Measurements from ENCODE around the gene MAF.

Gene MAF

GRCh38 chr16:79589601-79590102, 10.9 kb downstream of the MAF start:
- DNase-seq (ENCODE audit: low read depth), result no peak

- DNase-seq (ENCODE audit: low read depth), result no peak
Observed at GRCh38 chr16:79587897-79588296, 12.6 kb downstream of the MAF start.

DNA sequence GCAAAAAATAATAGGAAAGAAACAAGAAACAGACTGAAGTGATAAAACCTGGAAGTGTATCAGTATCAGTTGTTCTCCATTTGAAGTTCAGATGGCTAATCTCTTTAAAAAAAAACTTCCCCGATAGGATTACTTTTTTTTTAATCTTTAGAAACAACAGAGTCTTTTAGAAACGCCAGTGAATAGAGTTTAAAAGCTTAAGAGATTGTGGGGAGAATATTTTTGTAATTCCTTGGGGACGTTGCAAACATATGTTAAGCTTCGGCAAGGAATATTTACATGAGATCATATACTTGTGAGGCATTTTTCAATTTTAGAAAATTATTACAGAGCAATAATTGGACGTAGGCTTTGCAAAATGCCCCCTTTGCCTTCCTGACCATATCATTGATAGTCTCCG, 13.2 kb downstream of the MAF start:
- DNase-seq (ENCODE audit: low read depth), result no peak

DNA sequence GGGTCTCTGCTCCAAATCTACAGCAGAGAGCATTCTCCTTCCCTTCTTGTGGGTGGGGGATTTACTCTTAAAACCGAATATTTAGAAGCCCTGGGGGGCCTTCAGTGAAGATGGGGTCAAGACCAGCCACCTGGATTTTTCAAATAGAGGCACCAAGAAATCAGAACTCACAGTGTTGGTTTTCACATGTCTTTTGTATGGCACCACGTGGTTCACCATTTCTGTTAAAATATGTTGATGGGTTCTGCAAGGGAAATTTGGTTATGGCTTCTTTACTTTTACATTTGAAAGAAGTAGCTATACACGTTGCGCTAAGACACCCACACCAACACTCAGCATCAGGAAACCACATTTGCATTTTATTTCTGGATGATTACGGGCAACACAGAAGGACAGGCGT, 17.7 kb downstream of the MAF start:
- no peak for DNase-seq (ENCODE audit: low read depth)

DNA sequence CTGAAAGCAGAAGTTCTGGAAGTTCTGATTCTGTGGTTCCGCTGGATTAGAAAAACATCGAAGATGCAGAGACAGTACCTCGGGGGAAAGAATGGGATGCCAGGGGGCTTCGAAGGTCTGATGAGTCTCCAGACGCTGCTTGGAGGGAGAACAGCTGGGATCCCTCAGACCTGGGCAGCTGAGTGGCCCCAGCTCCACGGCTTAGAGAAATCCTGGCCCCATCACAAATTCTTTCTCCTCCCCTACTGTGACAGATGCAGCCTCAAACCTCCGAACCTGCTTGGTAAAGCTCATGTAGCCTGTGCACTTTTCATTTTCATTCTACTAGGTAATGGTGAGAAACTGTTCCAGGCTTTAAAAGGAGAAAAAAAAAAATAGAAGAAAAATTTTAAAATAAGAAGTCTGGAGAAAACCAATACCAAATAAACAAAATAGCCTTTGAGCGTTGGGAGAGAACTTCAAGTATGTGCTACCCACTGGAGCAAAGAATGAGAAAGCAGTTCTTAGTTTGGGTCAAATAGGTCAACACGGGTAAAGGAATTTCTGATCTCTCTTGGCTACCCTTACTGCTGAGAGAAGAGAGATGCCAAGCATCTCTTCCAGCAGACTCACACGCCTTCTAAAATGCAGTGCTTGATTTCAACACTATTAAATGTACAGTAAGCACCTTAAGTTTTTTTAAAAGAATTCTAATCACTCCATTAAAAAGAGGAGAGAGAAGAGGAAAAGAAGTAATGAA, 19.9 kb downstream of the MAF start:
- DNase-seq (ENCODE audit: low read depth), result no peak

DNA sequence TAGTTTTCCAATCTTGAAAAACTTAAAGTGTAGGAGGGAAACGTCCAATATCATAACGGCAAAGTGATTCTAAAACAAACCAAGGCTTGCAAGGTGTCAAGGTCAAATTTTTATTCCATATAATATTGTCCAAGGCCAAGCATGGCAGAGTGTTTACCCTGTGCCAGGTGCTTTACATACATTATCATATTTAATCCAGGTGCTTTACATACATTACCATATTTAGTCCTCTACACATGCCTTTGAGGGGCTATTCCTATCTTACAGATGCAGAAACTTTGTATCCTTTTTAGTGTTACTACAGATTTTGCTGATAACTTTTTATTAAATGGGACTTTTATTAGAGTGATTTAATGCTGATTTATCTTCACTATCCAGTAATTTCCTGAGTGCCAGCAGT, 23.9 kb downstream of the MAF start:
- DNase-seq (ENCODE audit: low read depth), result no peak

- DNase-seq (ENCODE audit: low read depth), result no peak
Observed at GRCh38 chr16:79573884-79574283, 26.7 kb downstream of the MAF start.

DNA sequence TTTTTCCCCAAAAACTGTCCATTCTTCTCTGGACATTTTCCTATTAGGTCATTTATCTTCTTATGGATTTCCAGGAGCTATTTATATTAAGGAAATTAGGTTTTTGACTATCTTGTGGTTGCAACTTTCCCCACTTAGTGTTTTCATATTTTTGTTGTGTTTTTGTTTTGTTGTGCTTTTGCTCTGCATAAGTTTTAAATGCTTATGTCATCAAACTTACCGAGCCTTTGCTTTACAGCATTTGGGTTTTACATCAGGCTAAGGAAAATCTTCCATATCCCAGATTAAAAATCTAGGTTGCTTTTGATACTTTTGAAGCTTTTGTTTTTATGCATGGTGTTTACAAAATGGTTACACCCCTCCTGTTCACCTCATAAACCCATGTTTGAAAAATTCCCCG, 27.5 kb downstream of the MAF start:
- no peak for DNase-seq (ENCODE audit: low read depth)

GRCh38 chr16:79571903-79572535, 28.5 kb downstream of the MAF start:
- DNase-seq (ENCODE audit: low read depth), result no peak

DNA sequence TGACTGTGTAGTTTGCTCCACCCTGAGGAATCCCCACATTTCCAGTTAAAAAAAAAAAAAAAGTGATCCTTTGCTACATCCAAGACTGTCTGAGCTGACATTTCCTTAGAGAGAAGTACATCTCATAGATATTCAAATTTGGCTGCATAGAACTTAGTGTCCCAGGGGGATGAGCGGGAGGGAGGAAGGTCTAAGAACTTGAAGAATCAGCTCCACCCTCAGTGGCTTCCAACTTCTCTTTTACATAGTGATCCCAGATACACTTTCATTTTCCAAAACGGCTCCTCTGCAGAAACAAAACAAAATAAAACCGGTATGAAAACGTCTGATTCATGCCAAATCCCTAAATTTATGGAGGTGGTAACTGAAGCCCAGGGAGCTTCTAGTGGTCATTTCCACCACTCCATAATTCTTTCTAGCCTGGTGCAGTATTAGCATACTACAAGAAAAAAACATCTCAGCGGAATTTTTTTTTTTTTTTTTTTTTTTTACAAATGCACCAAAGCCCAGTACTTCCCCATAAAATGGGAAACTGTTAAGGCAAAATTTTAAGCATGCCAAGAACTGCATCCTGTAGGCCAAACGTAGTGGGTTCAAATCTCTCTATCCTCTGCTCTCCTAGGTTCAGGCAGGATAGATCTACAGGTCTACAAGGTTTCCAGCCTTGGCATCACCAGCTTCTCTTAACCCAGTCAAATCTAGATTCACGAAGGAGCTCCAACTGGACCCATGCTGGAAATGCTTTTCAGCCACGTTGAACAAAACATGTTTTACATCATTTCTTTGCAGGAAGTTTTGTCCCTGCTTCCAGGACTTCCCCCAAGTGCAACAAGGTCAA, 29.3 kb downstream of the MAF start:
- no peak for DNase-seq (ENCODE audit: low read depth)

- no peak for DNase-seq (ENCODE audit: low read depth)
Observed at GRCh38 chr16:79564671-79565107, 35.8 kb downstream of the MAF start.

- DNase-seq (ENCODE audit: low read depth), result no peak
Observed at GRCh38 chr16:79563921-79564320, 36.6 kb downstream of the MAF start.

GRCh38 chr16:79562166-79562823, 38.2 kb downstream of the MAF start:
- DNase-seq (ENCODE audit: low read depth), result no peak

- no peak for DNase-seq (ENCODE audit: low read depth)
Observed at GRCh38 chr16:79561729-79562128, 38.8 kb downstream of the MAF start.

DNA sequence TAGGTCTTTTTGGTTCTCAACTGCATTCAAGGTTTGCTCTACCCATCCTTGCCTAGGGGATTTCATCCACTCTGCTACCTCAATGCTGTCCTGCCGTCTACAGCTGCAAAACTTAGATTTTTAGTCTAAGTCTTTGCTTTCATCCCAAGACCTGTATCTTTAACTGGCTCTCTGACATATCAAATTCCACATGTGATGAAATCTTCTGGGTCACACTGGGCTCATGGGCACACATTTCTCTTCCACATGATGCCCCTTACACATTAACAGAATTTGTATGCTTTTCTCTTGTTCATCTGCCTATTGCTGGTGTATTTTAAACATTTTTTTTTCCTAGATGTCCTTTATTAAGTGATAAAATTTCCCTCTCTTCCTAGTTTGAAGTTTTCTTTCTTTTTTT, 39.6 kb downstream of the MAF start:
- DNase-seq (ENCODE audit: low read depth), result no peak

- DNase-seq (ENCODE audit: low read depth), result no peak
Observed at GRCh38 chr16:79560318-79560717, 40.2 kb downstream of the MAF start.

DNA sequence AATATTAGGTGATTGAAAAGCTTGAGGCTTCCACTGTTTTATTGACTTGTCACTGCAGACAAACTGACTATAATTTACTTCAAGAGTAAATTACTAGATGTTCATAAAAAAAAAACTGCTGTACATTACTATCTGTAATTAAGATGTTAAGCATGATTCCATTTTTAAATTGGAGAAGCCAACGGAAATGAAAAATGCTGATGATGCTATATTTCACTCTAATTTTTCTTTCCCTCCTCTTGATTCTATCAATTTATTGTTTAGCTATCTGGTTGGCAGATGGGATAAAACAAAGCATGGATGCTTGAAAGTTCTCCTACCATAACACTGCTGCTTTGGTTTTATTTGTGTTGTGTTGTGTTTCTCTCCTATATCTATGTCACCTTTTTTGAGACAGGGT, 41.0 kb downstream of the MAF start:
- DNase-seq (ENCODE audit: low read depth), result no peak

DNA sequence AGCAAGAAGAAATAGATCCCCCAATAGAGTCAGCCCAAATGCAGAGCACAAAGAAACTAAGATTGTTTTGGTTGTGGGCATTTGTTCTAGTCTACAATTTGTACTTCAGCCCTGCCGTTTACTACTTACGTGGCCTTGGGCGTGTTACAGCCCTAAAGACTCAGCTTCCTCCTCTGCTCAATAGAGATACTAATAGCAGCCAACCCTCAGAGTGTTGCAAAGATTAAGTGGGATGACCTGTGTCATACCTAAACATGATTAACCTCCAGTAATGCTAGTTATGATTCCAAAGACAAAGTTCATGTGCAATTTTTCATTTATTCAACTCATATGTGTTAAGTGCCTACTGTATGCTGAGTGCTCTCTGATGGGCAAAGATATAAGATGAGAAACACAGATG, 43.1 kb downstream of the MAF start:
- no peak for DNase-seq (ENCODE audit: low read depth)

- DNase-seq (ENCODE audit: low read depth), result no peak
Observed at GRCh38 chr16:79554912-79555311, 45.6 kb downstream of the MAF start.

DNA sequence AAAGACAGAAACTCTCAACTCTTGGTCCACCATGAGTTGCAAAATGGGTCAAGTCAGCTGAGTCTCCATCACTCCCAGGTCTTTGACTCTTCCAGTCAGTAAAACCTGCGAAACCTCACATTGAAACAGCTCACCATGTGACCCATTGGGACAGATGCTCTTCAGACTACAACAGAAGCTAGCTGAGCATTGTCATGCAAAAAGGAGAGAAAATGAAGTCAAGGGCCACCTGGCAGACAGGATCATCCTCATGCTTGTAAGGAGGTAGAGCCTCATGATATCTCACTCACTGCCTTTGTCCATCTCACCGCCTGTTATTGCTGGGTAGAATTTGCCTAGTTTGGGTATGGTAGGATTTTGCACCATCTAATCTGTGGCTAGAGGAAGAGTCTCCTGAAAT, 50.2 kb downstream of the MAF start:
- no peak for DNase-seq (ENCODE audit: low read depth)

GRCh38 chr16:79547085-79547484, 53.5 kb downstream of the MAF start:
- DNase-seq (ENCODE audit: low read depth), result no peak

Measured in stimulated activated CD8-positive, alpha-beta memory T cell treated with anti-CD3 and anti-CD28 coated beads, Interleukin-15, amount 100 ng/mL, for 1 hour (primary cell).